Cardiac atrium fibroblast (primary cell): Measurements from ENCODE around the gene LUC7L3. TPM values are rescaled to one million over a fixed set of nuclear protein-coding genes. Genes with fewer than 3 reads are reported as not detected.

Experiments
- total RNA-seq: library from RNA; depleted of rRNA; stranded (reverse); fragments of >200 nt; gene quantifications from 2 replicates; pipeline ENCODE4 v1.2.3, GENCODE V29; 2015

LUC7L3 gene
- 14.7 and 25.1 TPM in 2 replicates for total RNA-seq

GRCh38 chr17:50719144-50719923 lies at the start of gene LUC7L3:
LUC7L3 (plus strand) TSS chr17:50719603; CDS start chr17:50719733, 130 bp downstream.

GRCh38 chr17:50707289-50708049 lies 11.9 kb upstream of the LUC7L3 start, which contains the start of gene ANKRD40:
ANKRD40 (minus strand) TSS chr17:50707914; CDS start chr17:50707654, 260 bp downstream.

GRCh38 chr17:50767446-50767845 lies 48.0 kb downstream of the LUC7L3 start, which contains the start of gene ANKRD40CL:
ANKRD40CL (minus strand) TSS chr17:50767518; CDS start chr17:50766913, 605 bp downstream.

Other genes with a start within 250 kb of the LUC7L3 start
- 13.0 and 14.3 TPM in 2 replicates for gene RSAD1, start 240.7 kb upstream of the LUC7L3 start, total RNA-seq
- gene MYCBPAP, start 211.2 kb upstream of the LUC7L3 start, total RNA-seq = not detected in 2 replicates
- gene EPN3, start 186.9 kb upstream of the LUC7L3 start, total RNA-seq = not detected in 2 replicates
- gene SPATA20, start 172.4 kb upstream of the LUC7L3 start, total RNA-seq = 70.1 and 91.2 TPM in 2 replicates
- 0.16 TPM in 1 of 2 replicates, not detected in the other for gene CACNA1G, start 158.9 kb upstream of the LUC7L3 start, total RNA-seq
- gene ABCC3, start 84.7 kb upstream of the LUC7L3 start, total RNA-seq = 16.6 and 26.1 TPM in 2 replicates
- 19.6 and 23.8 TPM in 2 replicates for gene ANKRD40, start 11.7 kb upstream of the LUC7L3 start, total RNA-seq
- not detected in 2 replicates for gene ANKRD40CL, start 47.9 kb downstream of the LUC7L3 start, total RNA-seq
- not detected in 2 replicates for gene WFIKKN2, start 116.0 kb downstream of the LUC7L3 start, total RNA-seq
- gene TOB1, start 146.8 kb downstream of the LUC7L3 start, total RNA-seq = 2.9 and 6.5 TPM in 2 replicates